DMS79 treated with DMSO at 0.1 percent for 48 hours (cell line): Measurements from ENCODE around the gene SELENOO.
A peak's percentile ranks its signal among the peaks of the same experiment; 100 is the strongest.

Source experiments
- DNase-seq: peaks from one replicate; lab custom pipeline; 2025; lab: John Stamatoyannopoulos, UW

SELENOO gene

DNA sequence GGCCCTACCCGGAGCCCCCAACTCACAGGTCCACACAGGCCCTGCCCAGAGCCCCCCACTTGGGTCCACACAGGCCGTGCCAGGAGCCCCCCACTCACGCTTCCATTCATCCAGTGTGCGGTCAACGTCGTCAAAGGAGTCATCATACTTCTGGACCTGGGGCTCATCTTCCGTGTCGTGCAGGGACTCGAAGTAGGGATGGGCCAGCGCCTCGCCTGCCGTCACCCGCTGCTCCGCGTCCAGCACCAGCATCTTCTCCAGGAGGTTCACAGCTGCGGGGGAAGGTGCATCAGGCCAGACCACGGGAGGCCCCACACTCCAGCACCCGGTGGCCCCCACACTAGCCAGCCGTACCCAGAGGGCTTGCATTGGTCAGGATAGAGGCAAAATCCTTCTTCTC is 54.3 kb downstream of the SELENOO start:
- no peak for DNase-seq

DNA sequence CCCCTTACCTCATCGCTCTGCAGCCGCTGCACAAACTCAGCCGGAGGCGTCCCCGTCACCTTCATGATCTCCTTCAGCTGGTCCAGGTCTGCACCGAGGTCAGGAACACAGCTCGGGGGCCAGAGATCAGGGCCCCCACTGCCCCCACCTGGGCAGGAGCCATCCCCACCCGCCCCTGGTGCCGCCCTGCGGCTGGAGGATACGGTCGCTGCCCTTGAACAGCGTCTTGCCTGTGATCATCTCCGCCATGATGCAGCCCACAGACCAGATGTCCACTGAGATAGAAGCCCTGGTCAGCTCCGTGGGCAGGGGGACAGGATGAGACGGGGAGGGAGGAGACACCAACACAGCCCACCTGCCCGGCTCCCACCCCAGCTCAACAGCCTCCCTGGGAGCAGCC is 54.8 kb downstream of the SELENOO start:
- no peak for DNase-seq

- no peak for DNase-seq
Measured at GRCh38 chr22:50256258-50256862, 55.5 kb downstream of the SELENOO start.

- DNase-seq: no peak
Measured at GRCh38 chr22:50257041-50257440, 56.2 kb downstream of the SELENOO start.

- no peak for DNase-seq
Measured at GRCh38 chr22:50257451-50258360, 56.9 kb downstream of the SELENOO start.

DNA sequence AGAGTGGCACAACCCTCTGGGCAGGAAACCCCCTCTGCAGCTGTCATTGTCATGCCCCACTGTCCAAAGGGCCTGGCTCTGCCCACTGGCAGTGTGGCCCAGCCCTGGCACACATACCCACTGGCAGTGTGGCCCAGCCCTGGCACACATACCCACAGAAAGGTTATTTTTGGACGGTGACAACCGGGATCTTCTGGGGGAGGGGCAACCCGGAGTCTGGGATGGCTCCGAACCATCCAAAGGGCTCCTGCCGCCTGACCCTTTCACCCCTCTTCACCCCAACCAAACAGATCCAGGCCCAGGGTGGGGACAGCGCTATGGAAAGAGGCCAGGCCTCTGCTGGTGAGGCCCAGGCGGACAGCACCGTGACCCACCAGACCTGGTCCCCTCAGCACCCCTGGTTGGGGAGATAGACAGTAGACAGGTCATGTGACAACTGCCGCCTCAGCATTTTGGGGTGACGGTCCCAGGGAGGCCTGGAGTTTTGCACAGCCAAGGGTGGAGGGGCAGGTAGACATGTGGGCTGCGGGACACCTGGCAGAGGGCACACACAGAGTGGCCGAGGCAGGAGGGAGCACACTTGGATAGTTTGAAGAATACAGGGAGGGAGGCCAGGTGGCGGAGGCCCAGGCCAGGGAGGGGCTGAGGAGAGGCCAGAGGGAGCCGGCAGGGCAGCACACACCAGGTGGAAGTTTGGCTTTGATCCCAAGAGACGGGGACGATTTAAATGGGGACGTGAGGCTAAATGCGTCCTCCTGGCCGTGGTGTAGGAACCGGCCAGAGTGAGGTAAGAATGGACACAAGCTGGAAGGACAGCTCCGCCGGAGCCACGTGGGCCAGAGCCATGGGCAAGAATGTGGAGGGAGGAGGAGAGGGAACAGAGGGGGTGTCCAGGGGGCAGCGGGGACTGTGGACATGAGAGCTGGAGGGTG is 57.8 kb downstream of the SELENOO start:
- DNase-seq: no peak

- no peak for DNase-seq
Measured at GRCh38 chr22:50259302-50259701, 58.5 kb downstream of the SELENOO start.

- no peak for DNase-seq
Measured at GRCh38 chr22:50260434-50260800, 59.6 kb downstream of the SELENOO start.

DNA sequence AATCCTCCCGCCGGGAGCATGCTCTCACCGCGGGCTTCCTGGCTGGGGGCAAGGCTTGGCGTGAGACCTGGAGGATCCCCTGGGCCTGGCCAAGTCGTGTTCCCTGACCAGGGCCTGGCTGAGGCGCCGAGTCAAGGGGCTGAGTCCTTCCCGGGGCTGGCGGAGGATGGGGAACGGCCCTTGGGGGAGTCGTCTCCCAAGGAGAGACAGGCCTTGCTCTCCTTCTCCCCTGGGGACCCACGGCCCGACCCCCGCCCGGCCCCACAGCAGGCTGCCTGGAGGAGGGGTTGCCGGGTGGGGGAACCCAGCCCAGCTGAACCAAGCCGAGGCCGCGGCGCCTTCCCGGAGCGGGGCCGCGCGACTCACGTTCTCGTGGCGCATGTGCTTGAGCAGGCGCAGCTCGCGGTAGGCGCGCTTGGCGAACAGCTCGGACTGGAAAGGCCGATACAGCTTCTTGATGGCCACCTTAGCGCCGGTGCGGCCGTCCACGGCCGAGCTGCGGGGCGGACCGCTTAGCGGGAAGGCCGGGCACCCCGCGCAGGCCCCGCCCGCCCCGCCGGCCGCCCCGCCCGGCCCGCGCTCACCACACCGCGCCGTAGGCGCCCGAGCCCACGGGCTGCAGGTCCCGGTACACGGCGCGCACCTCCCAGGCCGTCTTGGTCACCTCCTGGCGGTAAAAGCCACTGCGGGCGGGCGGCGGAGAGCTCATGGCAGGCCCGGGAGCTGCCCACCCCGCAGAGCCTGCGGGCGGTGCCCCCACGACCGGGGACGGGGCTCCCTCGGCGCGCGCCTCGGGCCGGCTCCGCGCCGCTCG is 60.2 kb downstream of the SELENOO start:
- no peak for DNase-seq

- DNase-seq: peak; percentile 3
Measured at GRCh38 chr22:50261615-50262459, 61.0 kb downstream of the SELENOO start, which contains the start of gene MAPK12. Gene MAPK12 (minus strand): TSS chr22:50261683. CDS start chr22:50261509, 174 bp downstream.

DNA sequence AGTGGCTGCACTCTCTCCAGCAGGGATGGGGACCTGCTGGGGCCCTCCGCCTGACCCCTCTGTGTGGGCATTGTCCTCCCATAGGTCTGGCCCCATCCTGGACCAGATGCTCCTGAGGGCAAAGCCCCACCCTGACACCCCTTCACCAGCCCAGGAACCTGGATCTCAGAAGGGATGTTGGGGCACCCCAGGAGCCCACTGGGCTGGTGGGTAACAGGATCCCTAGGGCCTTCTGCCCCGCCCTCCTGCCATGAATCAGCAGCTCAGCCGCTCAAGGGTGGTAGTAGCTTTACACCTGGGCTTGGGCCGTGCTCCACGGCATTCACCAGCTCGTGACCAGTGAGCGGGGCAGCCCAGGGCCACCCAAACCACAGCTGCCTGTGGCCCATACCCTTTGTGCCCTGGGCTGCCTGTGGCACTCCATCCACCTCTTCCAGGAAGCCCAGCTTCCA is 61.7 kb downstream of the SELENOO start:
- DNase-seq: no peak

DNA sequence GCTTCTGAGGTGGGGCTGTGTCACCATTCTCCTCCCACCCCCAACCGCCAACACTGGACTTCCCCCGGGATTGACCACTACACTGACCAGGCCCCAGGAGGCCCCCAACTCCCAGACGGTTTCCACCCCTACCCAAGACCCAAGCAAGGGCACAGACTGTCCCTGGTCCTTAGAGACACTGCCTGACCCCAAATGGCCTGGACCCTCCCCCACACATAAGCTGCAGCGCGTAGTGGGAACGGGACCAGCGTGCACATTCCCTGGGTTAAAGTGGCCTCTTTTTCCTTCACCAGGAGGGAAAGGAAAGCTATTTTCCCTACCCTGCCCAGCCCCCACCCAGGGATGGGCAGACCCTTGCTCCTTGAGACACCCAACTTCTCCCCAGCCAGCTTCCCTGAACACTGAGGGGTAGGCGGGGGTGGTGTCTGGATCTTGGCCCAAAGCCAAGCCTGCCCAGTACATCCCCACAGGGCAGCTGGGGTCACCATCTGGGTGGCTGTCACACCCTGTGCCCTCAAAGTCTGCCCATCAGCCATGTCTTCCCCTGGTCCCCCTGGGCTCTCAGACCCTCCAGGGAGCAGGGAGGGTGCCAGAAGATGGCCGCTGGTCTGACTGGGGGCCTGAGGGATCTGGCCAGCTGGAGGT is 62.3 kb downstream of the SELENOO start:
- no peak for DNase-seq

- no peak for DNase-seq
Measured at GRCh38 chr22:50264104-50264745, 63.4 kb downstream of the SELENOO start.

- no peak for DNase-seq
Measured at GRCh38 chr22:50264946-50265669, 64.3 kb downstream of the SELENOO start.

DNA sequence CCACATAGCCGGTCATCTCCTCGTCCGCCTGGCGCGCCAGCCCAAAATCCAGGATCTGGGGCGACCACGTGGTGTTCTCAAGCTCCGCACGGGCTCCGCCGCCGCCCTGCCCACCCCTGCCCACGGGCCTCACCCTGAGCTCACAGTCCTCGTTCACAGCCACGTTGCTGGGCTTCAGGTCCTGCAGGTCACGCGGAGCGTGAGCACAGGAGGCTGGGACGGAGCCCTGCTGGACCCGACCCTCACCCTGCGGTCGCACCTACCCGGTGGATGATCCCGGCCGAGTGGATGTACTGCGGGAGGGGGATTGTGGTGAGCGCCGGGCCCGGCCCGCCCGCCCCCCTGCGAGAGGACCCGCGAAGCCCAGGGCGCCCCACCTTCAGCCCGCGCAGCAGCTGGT is 66.2 kb downstream of the SELENOO start:
- DNase-seq: no peak
